Kidney (tissue), 14 donors: Measurements from ENCODE around the gene PSMA3. TPM values are rescaled to one million over a fixed set of nuclear protein-coding genes. Genes with fewer than 3 reads are reported as not detected.
A peak's percentile ranks its signal among the peaks of the same experiment; 100 is the strongest.

Experiments used
- DNase-seq, 5 donors: peaks; one replicate each; pipeline ENCODE4 v3.0.0-alpha.2; 2013 to 2020
- FAIRE-seq: peaks from 2 replicates; lab custom pipeline; 2012; peaks lifted over from hg19 to GRCh38; lab: Jason Lieb, UNC
- H3K27ac ChIP-seq, 2 donors: one replicate each; pipeline ENCODE4 v1.7.0; 2013; ENCODE audit warnings: low read depth in 2 of 2, low read length in 2 of 2, inconsistent platforms in 1 of 2
- H3K27me3 ChIP-seq: one replicate; pipeline ENCODE4 v1.7.1; 2013; ENCODE audit warnings: low read length, inconsistent platforms; ENCODE audit not compliant: control insufficient read depth, insufficient read depth
- H3K36me3 ChIP-seq, 3 donors: one replicate each; pipeline versions ENCODE4 v1.7.0 to v1.7.1; 2013; ENCODE audit warnings: low read length in 3 of 3, control low read depth in 1 of 3, inconsistent platforms in 1 of 3; ENCODE audit not compliant: insufficient read depth in 3 of 3, control insufficient read depth in 2 of 3
- H3K4me1 ChIP-seq, 3 donors: one replicate each; pipeline versions ENCODE4 v1.7.0 to v1.7.1; 2013; ENCODE audit warnings: low read length in 3 of 3, inconsistent platforms in 1 of 3, low read depth in 1 of 3; ENCODE audit not compliant: control insufficient read depth in 2 of 3, insufficient read depth in 2 of 3
- H3K4me3 ChIP-seq, 3 donors: one replicate each; pipeline versions ENCODE4 v1.7.0 to v1.8.1; 2013; ENCODE audit warnings: low read length in 3 of 3, control low read depth in 1 of 3, inconsistent platforms in 1 of 3
- H3K9ac ChIP-seq, 3 donors: one replicate each; pipeline versions ENCODE4 v1.7.0 to v1.7.1; 2013; ENCODE audit warnings: low read length in 3 of 3, control low read depth in 1 of 3, inconsistent platforms in 1 of 3
- H3K9me3 ChIP-seq, 3 donors: one replicate each; pipeline versions ENCODE4 v1.7.0 to v1.7.1; 2013; ENCODE audit warnings: low read length in 3 of 3, control low read depth in 1 of 3, inconsistent platforms in 1 of 3; ENCODE audit not compliant: control insufficient read depth in 2 of 3, insufficient read depth in 1 of 3
- intact Hi-C: fragments of 100-400 bp; cut with DNase I; formaldehyde crosslinking; loops from one replicate; pipeline ENCODE4 v1.11.1; 2022
- polyA plus RNA-seq: library from polyadenylated mRNA; stranded (reverse); fragments of 350-450 nt; fragmentation: Illumina TruSeq; extraction: RNeasy Lipid Tissue Mini Kit (QIAGEN cat#74804); gene quantifications from one replicate; pipeline ENCODE4 v1.2.3, GENCODE V29; 2014; ENCODE audit warnings: low read depth, low replicate concordance; ENCODE audit not compliant: insufficient read depth
- total RNA-seq: library from RNA; stranded (reverse); fragmentation: NEBNext Ultra II Directional; extraction: Animal tissue kit (Norgen Biotek cat#: 25700); gene quantifications from one replicate; pipeline ENCODE4 v1.2.1, GENCODE V29; 2021
- TF ChIP-seq, protein P1 (sequence below): IDR thresholded peaks from 3 replicates; pipeline ENCODE4 v1.5.1; 2012; ENCODE audit warnings: mild to moderate bottlenecking, moderate library complexity, borderline replicate concordance; ENCODE audit not compliant: insufficient read depth; ENCODE audit errors: extremely low read depth
- donor health status: control.
- donor health status: control.
- donor health status: control.
- donor health status: control.
- donor health status: control.
- donor health status: DM: yes; HTN: yes; CAD: no.
- donor health status: Normal renal cell carcinoma (clear cell type).

PSMA3 gene
- total and polyA plus RNA-seq, 2 donors from 2014 or later, result 151 to 164 TPM

DNA sequence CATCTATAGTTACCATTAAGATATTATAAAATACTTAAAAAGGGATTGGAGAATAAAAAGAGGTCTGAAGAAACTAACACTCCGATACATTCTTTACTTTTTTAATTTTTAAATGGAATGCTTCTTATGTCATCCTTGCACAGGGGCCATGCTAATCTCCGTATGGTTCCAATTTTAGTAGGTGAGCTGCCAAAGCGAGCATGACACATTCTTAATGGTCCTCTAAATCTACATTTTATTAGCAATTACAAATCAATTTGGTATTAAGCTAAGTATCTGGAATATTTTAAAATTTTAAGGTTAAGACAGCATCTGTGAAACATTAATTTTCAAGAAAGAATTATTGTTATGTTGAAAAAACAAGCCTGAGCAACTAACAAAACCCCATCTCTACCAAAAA is 47.5 kb downstream of the PSMA3 start:
- FAIRE-seq (no peak), DNase-seq (no peak)
- Histone ChIP-seq H3K9ac (no peak overlapping the region), H3K9me3 (no peaks in the 10 kb centered on the region), H3K27me3 (no peaks in the 10 kb centered on the region), H3K36me3 (peaks cover 8 to 50% (median 11%) of the 10 kb centered on the region in 3 donors), H3K4me1 (peaks cover 0 to 17% (median 8%) of the 10 kb centered on the region in 3 donors), H3K27ac (no peak overlapping the region), H3K4me3 (no peak overlapping the region)
- TF ChIP-seq, protein P1, sequence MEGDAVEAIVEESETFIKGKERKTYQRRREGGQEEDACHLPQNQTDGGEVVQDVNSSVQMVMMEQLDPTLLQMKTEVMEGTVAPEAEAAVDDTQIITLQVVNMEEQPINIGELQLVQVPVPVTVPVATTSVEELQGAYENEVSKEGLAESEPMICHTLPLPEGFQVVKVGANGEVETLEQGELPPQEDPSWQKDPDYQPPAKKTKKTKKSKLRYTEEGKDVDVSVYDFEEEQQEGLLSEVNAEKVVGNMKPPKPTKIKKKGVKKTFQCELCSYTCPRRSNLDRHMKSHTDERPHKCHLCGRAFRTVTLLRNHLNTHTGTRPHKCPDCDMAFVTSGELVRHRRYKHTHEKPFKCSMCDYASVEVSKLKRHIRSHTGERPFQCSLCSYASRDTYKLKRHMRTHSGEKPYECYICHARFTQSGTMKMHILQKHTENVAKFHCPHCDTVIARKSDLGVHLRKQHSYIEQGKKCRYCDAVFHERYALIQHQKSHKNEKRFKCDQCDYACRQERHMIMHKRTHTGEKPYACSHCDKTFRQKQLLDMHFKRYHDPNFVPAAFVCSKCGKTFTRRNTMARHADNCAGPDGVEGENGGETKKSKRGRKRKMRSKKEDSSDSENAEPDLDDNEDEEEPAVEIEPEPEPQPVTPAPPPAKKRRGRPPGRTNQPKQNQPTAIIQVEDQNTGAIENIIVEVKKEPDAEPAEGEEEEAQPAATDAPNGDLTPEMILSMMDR, result no peak
- intact Hi-C loops, result no loop called here

DNA sequence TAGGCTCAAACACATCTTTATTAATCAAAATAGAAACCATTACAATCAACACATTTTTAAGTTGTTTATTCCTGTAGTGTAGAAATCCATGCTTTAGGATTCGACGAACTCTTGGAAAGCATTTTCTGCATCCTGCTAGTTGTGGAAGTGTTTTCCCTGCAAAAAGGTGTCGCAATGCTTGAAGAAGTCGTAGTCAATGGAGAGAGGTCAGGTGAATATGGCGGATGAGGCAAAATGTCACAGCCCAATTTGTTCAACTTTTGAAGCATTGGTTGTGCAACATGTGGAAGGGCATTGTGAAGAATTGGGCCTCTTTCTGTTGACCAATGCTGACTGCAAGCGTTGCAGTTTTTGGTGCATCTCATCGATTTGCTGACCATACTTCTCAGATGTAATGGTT is 49.6 kb downstream of the PSMA3 start:
- Histone ChIP-seq H3K27me3 (no peaks in the 10 kb centered on the region), H3K27ac (no peak overlapping the region), H3K36me3 (peaks cover 7 to 41% (median 11%) of the 10 kb centered on the region in 3 donors), H3K9me3 (no peaks in the 10 kb centered on the region), H3K9ac (no peak overlapping the region), H3K4me3 (no peak overlapping the region), H3K4me1 (peaks cover 0 to 12% (median 8%) of the 10 kb centered on the region in 3 donors)
- intact Hi-C loops, result no loop called here
- TF ChIP-seq, protein P1, result no peak
- FAIRE-seq, result no peak
- DNase-seq, result no peak

DNA sequence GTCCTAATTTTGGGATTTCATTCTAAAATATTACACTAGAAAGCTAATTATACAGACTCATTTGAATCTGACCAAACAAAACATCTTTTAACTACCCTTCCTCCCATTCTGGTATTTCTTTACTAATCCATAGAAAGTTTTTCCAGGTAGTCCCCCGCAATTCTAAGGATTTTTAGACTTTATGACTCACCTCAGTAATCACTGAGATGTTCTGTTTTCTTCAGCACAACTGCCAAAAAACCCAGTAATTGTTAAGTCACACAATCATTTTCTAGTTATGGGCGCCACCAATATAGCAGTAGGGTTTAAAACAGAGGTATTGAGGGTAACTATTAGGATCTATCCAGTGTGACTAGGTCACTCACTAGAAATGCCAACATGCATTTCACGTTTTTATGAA is 52.1 kb downstream of the PSMA3 start:
- Histone ChIP-seq H3K9ac (peak overlapping the region; percentile 93 to 98 (median 96)), H3K4me3 (peak overlapping the region; percentile 95 to 99 (median 98)), H3K9me3 (no peaks in the 10 kb centered on the region), H3K4me1 (peaks cover 0 to 22% (median 11%) of the 10 kb centered on the region in 3 donors), H3K27me3 (no peaks in the 10 kb centered on the region), H3K36me3 (peaks cover 7 to 17% (median 8%) of the 10 kb centered on the region in 3 donors), H3K27ac (peak overlapping the region; percentile 99 to 100)
- TF ChIP-seq, protein P1, result no peak
- FAIRE-seq (no peak), DNase-seq (peak in 1 of 5 donors; percentile 4)
- intact Hi-C loops, result no loop called here

DNA sequence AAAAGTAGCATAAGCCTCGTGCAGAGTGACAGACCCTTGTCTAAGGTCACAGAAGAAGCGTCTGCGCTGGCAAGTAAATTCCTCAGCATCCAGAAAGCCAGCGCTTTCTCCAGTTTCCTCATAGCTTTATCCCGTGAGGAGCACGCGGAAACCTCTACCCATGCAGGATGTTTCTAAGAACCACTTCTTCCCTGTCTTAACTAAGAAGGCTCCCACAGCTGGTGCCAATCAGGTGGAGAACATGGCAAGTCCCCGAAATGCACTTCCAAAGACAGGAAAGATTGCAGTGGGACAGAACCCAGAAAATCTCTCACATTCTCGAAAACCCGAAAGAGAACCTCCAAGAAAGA is 52.7 kb downstream of the PSMA3 start:
- intact Hi-C loops, result no loop called here
- no peaks in the 10 kb centered on the region for H3K27me3 ChIP-seq
- peak overlapping the region; percentile 99 to 100 for H3K27ac ChIP-seq
- TF ChIP-seq, protein P1, result no peak
- H3K9me3 ChIP-seq, result no peaks in the 10 kb centered on the region
- peaks cover 0 to 22% (median 11%) of the 10 kb centered on the region in 3 donors for H3K4me1 ChIP-seq
- peak overlapping the region; percentile 95 to 99 (median 98) for H3K4me3 ChIP-seq
- peaks cover 7 to 12% (median 8%) of the 10 kb centered on the region in 3 donors for H3K36me3 ChIP-seq
- H3K9ac ChIP-seq, result peak overlapping the region; percentile 93 to 98 (median 96)
- DNase-seq (no peak), FAIRE-seq (no peak)
